GM12892 (cell line): Measurements from ENCODE around the gene PRKCSH.

Experiments used
- POLR2A ChIP-seq: IDR thresholded peaks from 2 replicates; pipeline ENCODE4 v1.6.1; 2011; ENCODE audit warnings: low read depth, low read length, control low read depth
- POLR2AphosphoS5 ChIP-seq: IDR thresholded peaks from 2 replicates; pipeline ENCODE4 v1.6.1; 2011; ENCODE audit warnings: low read depth, low read length, control low read depth

GRCh38 chr19:11422163-11423065, 13.0 kb upstream of the PRKCSH start:
- no peak for TF ChIP-seq POLR2AphosphoS5
- TF ChIP-seq POLR2A = no peak
